Endothelial cell of hepatic sinusoid (primary cell): Measurements from ENCODE around the gene COL25A1.

Experiments
- in situ Hi-C: cut with HindIII; loops from 2 replicates; pipeline ENCODE4 v1.10.0; 2017; ENCODE audit warnings: low sequenced_read_pairs

COL25A1 gene

GRCh38 chr4:108831886-108832285 lies 470.6 kb downstream of the COL25A1 start:
- in situ Hi-C loops: no loop called here

DNA sequence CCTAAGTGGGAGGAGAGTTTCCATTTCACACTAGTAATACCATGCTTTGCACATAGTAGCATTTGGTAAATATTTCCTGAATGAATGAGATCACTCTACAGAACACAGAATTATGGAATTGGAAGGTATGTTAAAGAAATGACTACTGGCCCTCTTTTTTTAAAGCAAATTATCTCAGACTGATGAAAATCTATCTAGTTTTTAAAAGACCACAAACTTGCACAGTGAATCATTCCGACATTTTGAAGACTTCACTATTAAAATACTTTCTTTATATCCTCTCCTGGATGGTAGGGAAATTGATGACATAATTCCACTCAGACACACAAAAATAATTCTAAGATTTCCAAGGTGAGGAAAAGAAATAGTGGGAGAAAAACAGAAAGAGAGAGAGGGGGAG lies 471.2 kb downstream of the COL25A1 start:
- in situ Hi-C loops: no loop called here

- in situ Hi-C loops: no loop called here
Observed at GRCh38 chr4:108830509-108831244, 471.8 kb downstream of the COL25A1 start.

DNA sequence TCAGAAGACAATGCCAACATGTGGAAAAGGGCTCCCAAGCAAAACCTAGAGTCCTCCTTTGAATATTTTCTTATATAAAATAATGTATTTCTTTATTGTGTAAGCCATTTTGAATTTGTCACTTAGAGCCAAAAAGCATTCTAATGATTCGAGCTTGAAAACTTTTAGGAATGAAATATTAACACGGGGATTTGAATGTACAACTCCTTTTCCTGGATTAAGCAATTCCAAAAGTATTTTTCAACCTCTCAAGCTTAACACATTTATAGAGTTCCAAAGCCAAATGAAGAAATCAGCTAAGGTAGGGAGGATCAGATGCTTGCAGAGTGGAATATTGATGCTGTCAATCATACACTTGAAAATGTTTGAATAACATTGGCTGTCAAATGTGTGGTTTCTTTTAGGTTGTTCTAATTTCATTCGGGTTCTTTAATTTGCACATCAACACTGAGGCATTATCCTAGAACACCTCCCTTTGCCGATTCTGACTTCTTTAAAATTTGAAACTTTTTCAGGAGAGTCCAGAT lies 472.4 kb downstream of the COL25A1 start:
- in situ Hi-C loops: no loop called here

DNA sequence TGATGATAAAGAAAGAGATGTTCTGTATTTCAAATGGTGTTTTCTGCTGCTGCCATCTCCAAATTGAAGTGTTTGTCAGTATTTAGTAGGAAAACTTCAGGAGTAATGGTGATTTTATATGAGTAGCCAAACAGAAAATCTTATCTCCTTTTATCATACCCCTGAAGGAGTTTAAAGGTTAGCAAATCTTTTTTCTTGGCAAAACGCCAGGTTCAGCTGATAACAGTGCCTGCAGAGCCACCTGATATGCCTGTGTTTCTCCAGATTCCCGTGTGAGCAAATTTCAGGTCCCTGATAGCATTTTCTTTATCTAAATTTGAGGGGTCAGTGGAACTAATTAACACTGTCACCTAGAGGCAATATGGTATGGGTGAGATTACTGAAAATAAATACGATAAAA lies 473.8 kb downstream of the COL25A1 start:
- in situ Hi-C loops: no loop called here

- in situ Hi-C loops: no loop called here
Observed at GRCh38 chr4:108825737-108826136, 476.7 kb downstream of the COL25A1 start.

DNA sequence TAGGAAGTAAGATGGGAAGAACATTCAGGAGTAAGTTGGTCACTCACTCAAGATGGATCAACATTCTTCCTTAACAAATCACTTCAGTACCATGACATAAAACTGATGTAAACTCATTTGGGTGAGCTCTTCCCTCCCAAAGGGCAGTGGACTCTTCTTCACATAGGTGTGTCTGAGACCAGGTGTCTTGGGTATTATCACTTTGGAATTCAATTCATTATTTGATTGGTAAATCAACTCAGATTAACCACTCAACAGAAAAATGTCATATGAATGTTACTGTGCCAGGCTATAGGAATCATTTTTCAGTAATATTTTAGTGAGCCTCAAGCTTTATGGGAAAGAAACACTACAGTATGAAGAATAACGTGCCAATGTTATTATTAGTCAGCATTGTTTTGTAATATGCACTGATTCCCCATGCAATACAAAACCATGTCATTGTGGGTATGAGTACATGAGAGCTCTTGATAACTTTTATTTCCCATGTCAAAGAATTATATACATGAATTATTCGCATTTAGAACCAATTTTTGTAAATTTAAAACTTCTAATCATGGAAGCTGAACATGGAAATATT lies 481.0 kb downstream of the COL25A1 start:
- in situ Hi-C loops: no loop called here

- in situ Hi-C loops: no loop called here
Observed at GRCh38 chr4:108820492-108821350, 481.7 kb downstream of the COL25A1 start.

GRCh38 chr4:108814326-108814725 lies 488.1 kb downstream of the COL25A1 start:
- in situ Hi-C loops: no loop called here

GRCh38 chr4:108813261-108813660 lies 489.2 kb downstream of the COL25A1 start:
- in situ Hi-C loops: no loop called here

DNA sequence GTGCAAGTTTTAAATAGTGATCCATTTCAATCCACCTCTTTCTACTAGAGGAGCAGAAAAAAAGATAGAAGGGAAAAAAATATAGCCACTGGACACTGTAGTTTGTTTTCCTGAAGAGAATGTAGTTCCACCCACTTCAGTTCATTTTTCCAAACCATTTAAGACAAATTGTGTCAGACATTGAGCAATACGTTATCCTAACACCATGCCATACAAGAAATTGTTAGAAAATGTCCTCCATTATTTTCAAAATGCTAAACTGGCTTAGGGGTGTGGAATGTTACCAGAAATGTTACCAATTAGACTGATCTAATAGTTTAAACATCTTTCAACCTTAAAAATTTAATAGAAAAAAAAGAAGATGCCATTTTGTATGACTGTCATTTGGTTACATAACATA lies 491.0 kb downstream of the COL25A1 start:
- in situ Hi-C loops: no loop called here

DNA sequence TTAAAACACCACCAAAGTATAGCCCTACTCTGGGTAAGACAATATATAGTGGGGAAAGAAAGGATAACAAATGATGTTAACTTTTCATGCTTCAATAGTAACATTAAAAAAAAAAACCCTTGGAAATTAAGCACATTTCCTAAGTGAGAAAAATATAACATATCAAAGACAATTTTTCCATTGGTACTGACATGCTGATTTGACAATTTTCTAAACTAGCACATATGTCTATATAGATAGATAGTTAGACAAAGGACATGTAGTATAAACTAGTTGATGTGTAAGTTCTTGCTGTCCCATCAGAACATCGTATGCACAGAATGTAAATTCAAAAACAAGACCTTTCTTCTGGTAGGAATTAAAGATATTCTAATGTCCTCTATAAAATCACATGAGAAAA lies 492.4 kb downstream of the COL25A1 start:
- in situ Hi-C loops: no loop called here

GRCh38 chr4:108804648-108805273 lies 497.7 kb downstream of the COL25A1 start:
- in situ Hi-C loops: no loop called here

- in situ Hi-C loops: no loop called here
Observed at GRCh38 chr4:108799306-108799705, 503.2 kb downstream of the COL25A1 start.

DNA sequence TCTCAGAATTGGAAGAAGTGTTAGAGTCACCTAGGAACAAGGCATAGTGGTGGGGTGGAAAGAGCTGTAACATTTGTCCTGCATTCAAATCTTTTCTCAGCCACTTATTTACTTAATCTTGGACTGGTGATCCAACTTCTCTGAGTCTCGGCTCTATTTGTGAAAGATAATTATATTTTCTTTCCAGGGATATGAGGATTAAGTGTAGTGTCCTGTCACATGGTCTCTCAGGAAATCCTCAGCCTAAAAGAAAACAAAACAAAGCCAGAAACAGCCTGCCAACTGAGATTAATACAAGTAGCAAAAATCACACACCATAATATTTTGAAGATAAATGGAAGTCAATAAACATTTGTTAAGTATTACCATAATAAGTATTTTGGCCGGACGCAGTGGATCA lies 506.3 kb downstream of the COL25A1 start:
- in situ Hi-C loops: no loop called here

DNA sequence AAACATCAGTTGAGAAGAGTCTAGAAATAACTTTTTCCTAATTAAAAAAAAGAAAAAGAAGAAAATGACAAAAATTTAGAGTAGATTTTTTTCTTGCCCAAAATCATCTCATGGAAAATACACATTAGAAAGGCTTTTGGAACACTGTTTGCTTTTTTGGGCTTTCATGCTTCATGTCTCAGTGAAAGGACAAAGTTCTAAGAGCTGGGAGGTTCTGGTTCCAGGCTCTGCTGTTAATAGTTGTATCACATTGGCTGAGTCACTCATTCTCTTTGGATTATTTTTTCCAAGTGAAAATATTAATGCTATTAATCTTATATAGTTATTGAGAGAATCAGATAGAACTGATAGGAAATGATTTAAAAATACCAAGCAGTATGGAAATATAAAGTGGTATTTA lies 506.7 kb downstream of the COL25A1 start:
- in situ Hi-C loops: no loop called here

GRCh38 chr4:108794136-108794535 lies 508.3 kb downstream of the COL25A1 start:
- in situ Hi-C loops: no loop called here

GRCh38 chr4:108793415-108793814 lies 509.0 kb downstream of the COL25A1 start:
- in situ Hi-C loops: no loop called here

DNA sequence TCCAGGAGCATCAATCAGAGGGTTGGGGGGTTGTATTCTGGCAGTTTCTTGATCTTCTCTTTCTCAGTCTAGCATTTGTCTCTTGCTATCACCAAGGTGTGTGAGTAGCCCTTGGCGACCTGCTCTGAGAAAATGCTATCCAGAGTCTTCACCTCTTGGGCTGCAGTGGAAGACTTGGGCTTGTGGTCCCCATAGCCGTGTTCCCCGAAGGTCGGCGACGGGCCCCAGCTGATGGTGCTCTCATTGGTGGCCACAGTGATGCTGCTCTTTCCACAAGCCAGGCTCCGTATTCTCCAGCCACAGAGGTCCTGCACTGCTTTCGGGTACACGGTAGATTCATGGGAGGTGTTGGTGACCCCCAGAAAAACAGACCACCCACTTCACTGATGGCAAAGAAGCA lies 513.7 kb downstream of the COL25A1 start:
- in situ Hi-C loops: no loop called here

- in situ Hi-C loops: no loop called here
Observed at GRCh38 chr4:108787724-108788123, 514.7 kb downstream of the COL25A1 start.

- in situ Hi-C loops: no loop called here
Observed at GRCh38 chr4:108787106-108787505, 515.4 kb downstream of the COL25A1 start.
